Suppressor macrophage (primary cell): ENCODE data around the gene NPPC.
A peak's percentile ranks its signal among the peaks of the same experiment; 100 is the strongest.
"Not testable (repeated sequence)": the region's sequence is repeated elsewhere in the genome, so short reads cannot be mapped to it uniquely, and the experiment has no call there.

Experiments used
- DNase-seq, 4 experiments: peaks; one replicate each; pipeline ENCODE4 v3.0.0-alpha.2; 2020 to 2022

NPPC gene

GRCh38 chr2:231884438-231885140 lies 41.6 kb downstream of the NPPC start:
- no peak for DNase-seq

DNA sequence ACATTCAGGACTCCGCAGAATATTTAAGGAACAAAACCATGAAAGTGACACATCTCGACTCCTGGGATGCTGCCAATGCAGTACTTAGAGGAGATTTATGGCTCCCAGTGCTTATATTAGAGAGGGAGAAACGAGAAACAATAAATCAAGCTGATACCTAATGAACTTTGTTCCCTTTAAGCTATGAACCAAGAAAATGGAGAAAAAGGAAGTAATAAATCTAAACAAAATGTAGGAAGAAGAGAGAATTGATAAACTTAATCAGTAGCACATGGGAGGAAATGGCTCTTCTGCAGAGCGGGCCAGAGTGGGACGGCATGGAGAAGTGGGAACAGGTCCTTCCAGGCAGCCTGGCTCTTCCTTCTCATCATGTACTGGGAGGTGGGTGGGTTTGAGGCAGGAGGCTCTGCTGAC lies 42.7 kb downstream of the NPPC start:
- peak in 1 of 4 experiments; percentile 7 for DNase-seq

DNA sequence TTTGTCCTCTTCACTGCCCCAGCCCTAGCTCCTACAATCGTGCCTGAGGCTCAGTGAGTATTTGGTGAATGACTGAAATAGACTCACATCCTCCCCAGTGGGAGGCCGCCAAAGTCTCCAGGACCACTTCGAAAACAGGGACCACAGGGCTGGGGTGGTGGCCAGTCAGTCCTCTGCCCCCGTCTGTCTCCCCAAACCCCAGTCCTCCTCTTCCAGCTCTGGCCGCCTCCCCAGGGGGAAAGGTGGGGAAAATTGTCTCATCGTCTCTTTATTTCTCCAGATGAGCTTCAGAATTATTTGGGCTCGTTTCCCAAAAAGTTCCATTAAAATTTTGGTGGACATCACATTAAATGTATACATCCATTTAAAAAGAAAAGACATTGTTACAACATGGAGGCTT lies 43.5 kb downstream of the NPPC start:
- no peak for DNase-seq

DNA sequence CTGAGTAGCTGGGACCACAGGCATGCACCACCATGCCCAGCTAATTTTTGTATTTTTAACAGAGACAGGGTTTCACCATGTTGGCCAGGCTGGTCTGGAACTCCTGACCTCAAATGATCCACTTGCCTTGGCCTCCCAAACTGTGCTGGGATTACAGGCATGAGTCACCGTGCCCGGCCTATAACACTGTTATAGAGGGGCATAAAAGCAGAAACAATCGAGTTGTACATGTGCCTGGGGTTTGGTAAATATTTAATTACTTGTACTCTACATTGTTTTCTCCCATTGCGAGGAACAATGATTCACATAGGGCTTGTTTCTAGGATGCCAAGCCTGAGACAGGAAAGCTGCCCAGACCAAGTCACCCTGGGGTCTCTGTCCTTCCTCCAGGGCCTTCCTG lies 45.8 kb downstream of the NPPC start:
- DNase-seq, result not testable (repeated sequence)

- DNase-seq, result no peak
Measured at GRCh38 chr2:231879216-231879615, 47.0 kb downstream of the NPPC start.

DNA sequence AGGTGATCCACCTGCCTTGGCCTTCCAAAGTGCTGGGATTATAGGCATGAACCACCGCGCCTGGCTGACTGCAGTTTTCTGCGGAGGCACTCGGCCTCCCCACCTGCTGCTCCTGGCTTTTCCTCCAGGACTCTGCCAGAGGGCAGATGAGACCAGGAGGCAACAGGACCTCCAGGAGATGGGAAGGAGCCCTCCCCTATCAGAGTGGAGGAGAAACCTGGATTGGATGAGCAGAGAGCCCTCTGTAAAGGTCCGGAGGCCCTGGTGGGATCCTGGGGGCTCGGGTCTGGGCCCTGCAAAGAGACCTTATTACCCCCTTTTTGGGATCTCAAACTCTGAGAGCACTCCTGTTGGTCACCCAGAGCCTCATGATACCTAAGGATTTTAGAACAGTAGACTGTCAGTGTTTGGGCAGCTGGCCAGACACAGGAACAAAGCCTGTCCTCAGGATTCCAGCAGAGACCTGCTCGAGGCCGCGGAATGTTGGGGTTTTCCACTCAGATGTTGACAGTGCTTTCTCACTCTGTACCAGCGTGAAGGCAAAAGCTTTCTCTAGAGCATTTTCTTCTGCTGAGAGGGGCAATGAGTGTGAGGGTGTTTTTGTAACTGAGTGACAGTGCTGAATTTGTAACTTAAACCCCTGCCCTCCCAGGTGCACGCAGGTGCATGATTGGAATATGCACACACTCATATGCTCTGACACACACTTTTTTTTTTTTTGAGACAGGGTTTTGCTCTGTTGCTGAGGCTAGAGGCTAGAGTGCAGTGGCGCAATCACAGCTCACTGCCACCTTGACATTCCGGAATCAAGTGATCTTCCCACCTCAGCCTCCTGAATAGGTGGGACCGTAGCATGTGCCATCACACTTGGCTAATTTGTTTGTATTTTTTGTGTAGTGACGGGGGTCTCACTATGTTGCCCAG lies 48.4 kb downstream of the NPPC start:
- no peak for DNase-seq

GRCh38 chr2:231874944-231875343 lies 51.3 kb downstream of the NPPC start:
- DNase-seq, result no peak
